Measurements from ENCODE around the gene FERMT3. TPM values are rescaled to one million over a fixed set of nuclear protein-coding genes. Genes with fewer than 3 reads are reported as not detected.

FERMT3 gene
- total and polyA plus RNA-seq, 2 of the 8 experiments (the other 6 are each of a cell fraction or from before 2014, with no cell fraction given): 1.4 to 3.7 TPM

- TF ChIP-seq HDAC2 (IDR thresholded peaks at IDR 0.05; ENCODE audit: borderline replicate concordance in 1 of 2, low read depth in 2 of 2, low read length in 2 of 2): no peak
- TF ChIP-seq CTCF (IDR thresholded peaks at IDR 0.05; ENCODE audit: control extremely low read depth in 1 of 3, insufficient read depth in 1 of 3, low read depth in 1 of 3, low read length in 3 of 3): no peak
- no peak for TF ChIP-seq RAD21 (IDR thresholded peaks at IDR 0.05 in 1 of 2, conservative IDR thresholded peaks at IDR 0.05 in 1 of 2; ENCODE audit: low read depth in 2 of 2, low read length in 2 of 2)
- TF ChIP-seq ZNF274 (IDR thresholded peaks at IDR 0.05; ENCODE audit: borderline replicate concordance, extremely low read depth, low read length): no peak
- TF ChIP-seq RFX5 (IDR thresholded peaks at IDR 0.05; ENCODE audit: borderline replicate concordance, low read depth, low read length): no peak
- TF ChIP-seq ASH2L (IDR thresholded peaks at IDR 0.05; ENCODE audit: low read length): no peak
- peak in 1 of 2 experiments; percentile 4; a peak in 2 of 3 replicates for TF ChIP-seq POLR2A (IDR thresholded peaks at IDR 0.05; ENCODE audit: control extremely low read depth in 1 of 2, low read depth in 2 of 2, low read length in 2 of 2)
- TF ChIP-seq SIN3A (conservative IDR thresholded peaks at IDR 0.05 in 1 of 2, IDR thresholded peaks at IDR 0.05 in 1 of 2; ENCODE audit: low read depth in 1 of 2, low read length in 2 of 2): 0 out of 4 replicates have a peak, but pooled peaks of 1 of the 2 experiments have one; percentile 32
- no peak for TF ChIP-seq USF2 (IDR thresholded peaks at IDR 0.05; ENCODE audit: low read length)
These were observed 39.5 kb downstream of the FERMT3 start (continued) for GRCh38 chr11:64245797-64246620.

Measured in H1 (cell line).